GM19035 (cell line): ENCODE measurements around the gene CEMIP.

ENCODE experiments used
- ATAC-seq: cut with Tn5 transposase; IDR thresholded peaks from one replicate; pipeline ENCODE4 v1.9.1; 2021; ENCODE audit not compliant: unreplicated experiment

CEMIP gene

GRCh38 chr15:80970018-80970657 lies 191.0 kb downstream of the CEMIP start:
- ATAC-seq: no peak

GRCh38 chr15:80970658-80971057 lies 191.5 kb downstream of the CEMIP start:
- ATAC-seq: no peak

GRCh38 chr15:80971143-80971542 lies 192.0 kb downstream of the CEMIP start:
- ATAC-seq: no peak

- ATAC-seq: no peak
These were observed 193.1 kb downstream of the CEMIP start for GRCh38 chr15:80972276-80972675.

- no peak for ATAC-seq
These were observed 195.7 kb downstream of the CEMIP start for GRCh38 chr15:80974914-80975313.

- no peak for ATAC-seq
These were observed 197.7 kb downstream of the CEMIP start for GRCh38 chr15:80976851-80977250.

GRCh38 chr15:80977627-80978036 lies 198.5 kb downstream of the CEMIP start:
- ATAC-seq: no peak

GRCh38 chr15:80978685-80979329 lies 199.6 kb downstream of the CEMIP start:
- ATAC-seq: no peak

GRCh38 chr15:80979538-80980200 lies 200.5 kb downstream of the CEMIP start:
- no peak for ATAC-seq

- ATAC-seq: no peak
These were observed 203.0 kb downstream of the CEMIP start for GRCh38 chr15:80982205-80982604.

GRCh38 chr15:80982839-80983238 lies 203.7 kb downstream of the CEMIP start:
- ATAC-seq: no peak

- no peak for ATAC-seq
These were observed 205.7 kb downstream of the CEMIP start for GRCh38 chr15:80984856-80985255.

- no peak for ATAC-seq
These were observed 206.8 kb downstream of the CEMIP start for GRCh38 chr15:80985981-80986380.

GRCh38 chr15:80986487-80986886 lies 207.3 kb downstream of the CEMIP start:
- ATAC-seq: no peak

- ATAC-seq: no peak
These were observed 209.1 kb downstream of the CEMIP start for GRCh38 chr15:80988148-80988796.

- peak; percentile 12 for ATAC-seq
These were observed 209.9 kb downstream of the CEMIP start for GRCh38 chr15:80989081-80989517.

GRCh38 chr15:80989518-80990478 lies 210.6 kb downstream of the CEMIP start, which contains the start of gene MESD:
Gene MESD, minus strand, starts transcription at chr15:80989819. Its CDS starts 28 bp downstream, at chr15:80989791.
- peak; percentile 96 for ATAC-seq

- ATAC-seq: no peak
These were observed 211.8 kb downstream of the CEMIP start for GRCh38 chr15:80990955-80991354.

GRCh38 chr15:80991421-80991820 lies 212.3 kb downstream of the CEMIP start:
- ATAC-seq: no peak

- no peak for ATAC-seq
These were observed 212.8 kb downstream of the CEMIP start for GRCh38 chr15:80992006-80992405.
